ENCODE measurements around the gene LGR4.

The LGR4 gene

GRCh38 chr11:27444801-27445215 lies 27.8 kb downstream of the LGR4 start:
- Histone ChIP-seq H3K4me1 (peaks cover 0 to 32% (median 4%) of the 10 kb centered on the region in 4 donors), H3K4me3 (no peak overlapping the region), H3K27me3 (no peaks in the 10 kb centered on the region), H3K27ac (no peak overlapping the region), H3K36me3 (no peaks in the 10 kb centered on the region), H3K9me3 (no peaks in the 10 kb centered on the region)
- intact Hi-C loops (cut with DNase I; ENCODE audit: low total_unique reads): no loop called here
- no peak for TF ChIP-seq CTCF (IDR thresholded peaks at IDR 0.05)
- DNase-seq: no peak

GRCh38 chr11:27443746-27444507 lies 28.7 kb downstream of the LGR4 start:
- Histone ChIP-seq H3K4me1 (peaks cover 0 to 26% (median 4%) of the 10 kb centered on the region in 4 donors), H3K27me3 (no peaks in the 10 kb centered on the region), H3K36me3 (no peaks in the 10 kb centered on the region), H3K4me3 (no peak overlapping the region), H3K9me3 (no peaks in the 10 kb centered on the region), H3K27ac (no peak overlapping the region)
- no peak for DNase-seq
- TF ChIP-seq CTCF (IDR thresholded peaks at IDR 0.05): no peak
- intact Hi-C loops (cut with DNase I; ENCODE audit: low total_unique reads): no loop called here

GRCh38 chr11:27443227-27443626 lies 29.4 kb downstream of the LGR4 start:
- H3K4me3 ChIP-seq: no peak overlapping the region
- no peak overlapping the region for H3K27ac ChIP-seq
- H3K4me1 ChIP-seq: peaks cover 0 to 26% (median 4%) of the 10 kb centered on the region in 4 donors
- no peaks in the 10 kb centered on the region for H3K36me3 ChIP-seq
- H3K9me3 ChIP-seq: no peaks in the 10 kb centered on the region
- no peak for DNase-seq
- no peaks in the 10 kb centered on the region for H3K27me3 ChIP-seq
- intact Hi-C loops (cut with DNase I; ENCODE audit: low total_unique reads): no loop called here
- no peak for TF ChIP-seq CTCF (IDR thresholded peaks at IDR 0.05)

GRCh38 chr11:27440090-27440489 lies 32.5 kb downstream of the LGR4 start:
- no peak for DNase-seq
- Histone ChIP-seq H3K36me3 (no peaks in the 10 kb centered on the region), H3K4me1 (peaks cover 0 to 26% (median 4%) of the 10 kb centered on the region in 4 donors), H3K27me3 (no peaks in the 10 kb centered on the region), H3K27ac (no peak overlapping the region), H3K4me3 (no peak overlapping the region), H3K9me3 (no peaks in the 10 kb centered on the region)
- intact Hi-C loops (cut with DNase I; ENCODE audit: low total_unique reads): no loop called here
- TF ChIP-seq CTCF (IDR thresholded peaks at IDR 0.05): no peak

- no peak for DNase-seq
- no peaks in the 10 kb centered on the region for H3K36me3 ChIP-seq
- no peak overlapping the region for H3K27ac ChIP-seq
- H3K9me3 ChIP-seq: no peaks in the 10 kb centered on the region
- peaks cover 0 to 12% (median 0%) of the 10 kb centered on the region in 4 donors for H3K4me1 ChIP-seq
- intact Hi-C loops (cut with DNase I; ENCODE audit: low total_unique reads): no loop called here
- no peaks in the 10 kb centered on the region for H3K27me3 ChIP-seq
- H3K4me3 ChIP-seq: no peak overlapping the region
- no peak for TF ChIP-seq CTCF (IDR thresholded peaks at IDR 0.05)
Measured at GRCh38 chr11:27438595-27438981, 34.0 kb downstream of the LGR4 start.
